ENCODE data around the gene MYO16. TPM values are rescaled to one million over a fixed set of nuclear protein-coding genes. Genes with fewer than 3 reads are reported as not detected.

Gene MYO16
- total and polyA plus RNA-seq, 8 donors, result 0.03 to 0.47 (median 0.16) TPM

- FAIRE-seq, result no peak
- intact Hi-C loops (cut with DNase I), result loop anchor here in 1 of 3 donors (10.0 kb wide), 1 partner anchor 630 kb away; the partner anchor contains the start of gene IRS2
- H3K4me3 ChIP-seq, result no peak overlapping the region
- no peak for DNase-seq
- H3K4me1 ChIP-seq, result no peaks in the 10 kb centered on the region
- H3K27ac ChIP-seq, result no peak overlapping the region
- no peaks in the 10 kb centered on the region for H3K9me3 ChIP-seq
- 63 to 76% methylated on average over 8 of the region's 8 CpGs for WGBS, 2 donors
- no peak for ATAC-seq
- no peaks in the 10 kb centered on the region for H3K36me3 ChIP-seq
- no peak for TF ChIP-seq CTCF (IDR thresholded peaks at IDR 0.05)
- no peaks in the 10 kb centered on the region for H3K27me3 ChIP-seq
These were observed 525.1 kb downstream of the MYO16 start for GRCh38 chr13:109154546-109154945.

- no peaks in the 10 kb centered on the region for H3K27me3 ChIP-seq
- WGBS, 2 donors, result 65 to 73% methylated on average over 13 of the region's 13 CpGs
- no peaks in the 10 kb centered on the region for H3K36me3 ChIP-seq
- no peak overlapping the region for H3K4me3 ChIP-seq
- no peak for TF ChIP-seq CTCF (IDR thresholded peaks at IDR 0.05)
- no peak overlapping the region for H3K27ac ChIP-seq
- intact Hi-C loops (cut with DNase I), result loop anchor here in 1 of 3 donors (10.0 kb wide), 1 partner anchor 630 kb away; the partner anchor contains the start of gene IRS2
- H3K4me1 ChIP-seq, result no peaks in the 10 kb centered on the region
- DNase-seq, result no peak
- no peak for FAIRE-seq
- no peak for ATAC-seq
- H3K9me3 ChIP-seq, result no peaks in the 10 kb centered on the region
These were observed 525.8 kb downstream of the MYO16 start for GRCh38 chr13:109154966-109155761.

- no peaks in the 10 kb centered on the region for H3K27me3 ChIP-seq
- no peak overlapping the region for H3K4me3 ChIP-seq
- peak in 2 of 4 donors; percentile 18 to 60 for ATAC-seq
These were observed 526.9 kb downstream of the MYO16 start for GRCh38 chr13:109156181-109156935.

GRCh38 chr13:109157275-109157674, 527.9 kb downstream of the MYO16 start:
- TF ChIP-seq CTCF (IDR thresholded peaks at IDR 0.05), result no peak
- Histone ChIP-seq H3K4me3 (no peak overlapping the region), H3K27me3 (no peaks in the 10 kb centered on the region), H3K36me3 (no peaks in the 10 kb centered on the region), H3K9me3 (no peaks in the 10 kb centered on the region), H3K4me1 (no peaks in the 10 kb centered on the region), H3K27ac (no peak overlapping the region)
- FAIRE-seq (no peak), DNase-seq (no peak), ATAC-seq (peak in 1 of 4 donors; percentile 15)
- intact Hi-C loops (cut with DNase I), result loop anchor here in 1 of 3 donors (10.0 kb wide), 1 partner anchor 628 kb away; the partner anchor contains the start of gene IRS2
- WGBS, 2 donors, result 51 to 70% methylated on average over 5 of the region's 5 CpGs

More at GRCh38 chr13:109156181-109156935, 526.9 kb downstream of the MYO16 start:
- H3K27ac ChIP-seq, result no peak overlapping the region
- 47 to 57% methylated on average over 16 of the region's 16 CpGs for WGBS, 2 donors
- H3K36me3 ChIP-seq, result no peaks in the 10 kb centered on the region
- FAIRE-seq, result no peak
- DNase-seq, result no peak
- no peaks in the 10 kb centered on the region for H3K9me3 ChIP-seq
- TF ChIP-seq CTCF (IDR thresholded peaks at IDR 0.05), result no peak
- no peaks in the 10 kb centered on the region for H3K4me1 ChIP-seq
- intact Hi-C loops (cut with DNase I), result loop anchor here in 1 of 3 donors (10.0 kb wide), 1 partner anchor 628 kb away; the partner anchor contains the start of gene IRS2
